Measurements from ENCODE around the gene SNRNP25. TPM values are rescaled to one million over a fixed set of nuclear protein-coding genes. Genes with fewer than 3 reads are reported as not detected.

The SNRNP25 gene
- total RNA-seq, 4 donors from 2014 or later: 22.0 to 33.6 (median 25.7) TPM

DNA sequence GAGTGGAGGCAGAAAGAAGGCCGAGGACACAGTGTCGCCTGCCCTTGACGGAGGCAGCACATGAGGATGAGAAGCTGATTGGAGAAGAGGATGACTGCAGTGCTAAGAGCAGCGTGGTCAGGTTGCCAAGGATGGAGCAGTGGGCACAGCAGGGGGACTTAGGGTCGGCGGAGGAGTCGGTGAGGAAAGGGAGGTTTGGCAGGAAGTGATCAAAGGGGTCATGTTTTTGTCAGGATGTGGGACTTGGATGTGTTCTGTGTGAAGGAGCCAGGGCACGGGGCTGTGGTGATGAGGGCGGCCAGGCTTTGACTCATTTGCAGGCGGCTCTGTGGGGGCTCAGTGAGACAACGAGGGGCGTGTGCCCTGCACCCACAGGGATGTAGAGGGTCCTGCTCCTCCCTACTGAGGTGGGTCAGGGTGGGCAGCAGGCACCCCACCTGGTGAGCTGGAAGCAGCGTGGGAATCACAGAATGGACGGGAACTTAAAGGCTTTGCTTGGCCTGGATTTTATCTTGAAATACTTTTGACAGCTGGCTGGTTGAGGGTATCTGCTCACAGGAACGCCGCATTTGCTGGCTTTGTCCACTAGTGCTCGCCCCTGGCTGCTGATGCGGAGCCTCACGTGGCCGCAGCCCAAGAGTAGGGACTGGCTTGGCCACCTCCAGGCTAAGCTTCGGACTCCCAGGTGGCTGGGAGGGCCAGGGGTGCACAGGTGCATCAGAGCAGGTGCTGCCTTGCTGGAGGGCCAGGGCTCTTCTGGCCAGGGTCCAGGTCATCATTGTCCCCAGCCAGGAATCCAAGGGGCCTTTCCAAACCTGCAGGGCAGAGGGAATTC, 30.4 kb downstream of the SNRNP25 start:
- Histone ChIP-seq H3K27me3 (no peaks in the 10 kb centered on the region), H3K27ac (replicated peaks in 1 of 4) (peak overlapping the region; percentile 34 to 71 (median 64)), H3K4me3 (no peak overlapping the region), H3K36me3 (peaks cover 14 to 82% (median 73%) of the 10 kb centered on the region in 4 donors), H3K4me1 (peaks cover 35 to 46% (median 42%) of the 10 kb centered on the region in 4 donors), H3K9me3 (no peaks in the 10 kb centered on the region)
- no peak for DNase-seq (ENCODE audit: extremely low spot score)
- TF ChIP-seq, protein P1, sequence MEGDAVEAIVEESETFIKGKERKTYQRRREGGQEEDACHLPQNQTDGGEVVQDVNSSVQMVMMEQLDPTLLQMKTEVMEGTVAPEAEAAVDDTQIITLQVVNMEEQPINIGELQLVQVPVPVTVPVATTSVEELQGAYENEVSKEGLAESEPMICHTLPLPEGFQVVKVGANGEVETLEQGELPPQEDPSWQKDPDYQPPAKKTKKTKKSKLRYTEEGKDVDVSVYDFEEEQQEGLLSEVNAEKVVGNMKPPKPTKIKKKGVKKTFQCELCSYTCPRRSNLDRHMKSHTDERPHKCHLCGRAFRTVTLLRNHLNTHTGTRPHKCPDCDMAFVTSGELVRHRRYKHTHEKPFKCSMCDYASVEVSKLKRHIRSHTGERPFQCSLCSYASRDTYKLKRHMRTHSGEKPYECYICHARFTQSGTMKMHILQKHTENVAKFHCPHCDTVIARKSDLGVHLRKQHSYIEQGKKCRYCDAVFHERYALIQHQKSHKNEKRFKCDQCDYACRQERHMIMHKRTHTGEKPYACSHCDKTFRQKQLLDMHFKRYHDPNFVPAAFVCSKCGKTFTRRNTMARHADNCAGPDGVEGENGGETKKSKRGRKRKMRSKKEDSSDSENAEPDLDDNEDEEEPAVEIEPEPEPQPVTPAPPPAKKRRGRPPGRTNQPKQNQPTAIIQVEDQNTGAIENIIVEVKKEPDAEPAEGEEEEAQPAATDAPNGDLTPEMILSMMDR (IDR thresholded peaks at IDR 0.05): no peak
- no peak for TF ChIP-seq POLR2A (IDR thresholded peaks at IDR 0.05; ENCODE audit: low read depth)
- no peak for TF ChIP-seq POLR2AphosphoS5 (IDR thresholded peaks at IDR 0.05)
- no peak for TF ChIP-seq EP300 (IDR thresholded peaks at IDR 0.05)
- WGBS: 57% methylated on average over 21 of the region's 21 CpGs
- intact Hi-C loops (cut with DNase I): no loop called here

DNA sequence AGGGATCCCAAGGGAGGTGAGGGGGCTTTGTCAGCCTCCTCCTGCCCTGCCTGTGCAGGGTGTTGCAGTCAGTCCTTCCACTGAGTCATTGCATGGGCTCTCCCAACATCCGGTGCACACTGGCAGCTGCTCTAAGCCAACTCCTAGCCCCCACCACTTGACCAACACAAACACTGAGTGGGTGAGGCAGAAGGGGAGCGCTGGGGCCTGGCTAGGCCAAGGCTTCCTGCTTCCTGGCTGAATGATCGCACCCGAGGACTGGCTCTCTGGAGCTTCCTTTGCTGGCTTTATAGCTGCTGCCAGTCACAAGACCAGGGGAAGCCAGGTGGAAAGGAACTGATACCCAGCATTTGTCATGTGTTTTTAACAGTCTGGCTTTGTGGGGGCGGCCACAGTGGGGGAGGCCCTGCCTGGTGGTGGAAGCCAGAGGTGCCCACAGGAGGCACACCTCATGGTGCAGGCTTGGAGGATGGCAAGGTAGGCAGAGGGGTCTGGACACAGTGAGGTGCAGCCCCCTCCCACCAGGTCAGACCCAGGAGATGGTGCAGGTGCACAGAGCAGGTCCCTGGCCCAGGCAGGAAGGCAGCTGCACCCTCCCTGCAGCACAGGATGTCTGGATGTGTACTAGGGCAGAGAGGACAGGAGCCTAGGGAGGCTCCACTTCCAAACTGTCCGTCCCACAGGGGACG, 31.2 kb downstream of the SNRNP25 start:
- Histone ChIP-seq H3K4me3 (no peak overlapping the region), H3K36me3 (peaks cover 23 to 84% (median 75%) of the 10 kb centered on the region in 4 donors)

DNA sequence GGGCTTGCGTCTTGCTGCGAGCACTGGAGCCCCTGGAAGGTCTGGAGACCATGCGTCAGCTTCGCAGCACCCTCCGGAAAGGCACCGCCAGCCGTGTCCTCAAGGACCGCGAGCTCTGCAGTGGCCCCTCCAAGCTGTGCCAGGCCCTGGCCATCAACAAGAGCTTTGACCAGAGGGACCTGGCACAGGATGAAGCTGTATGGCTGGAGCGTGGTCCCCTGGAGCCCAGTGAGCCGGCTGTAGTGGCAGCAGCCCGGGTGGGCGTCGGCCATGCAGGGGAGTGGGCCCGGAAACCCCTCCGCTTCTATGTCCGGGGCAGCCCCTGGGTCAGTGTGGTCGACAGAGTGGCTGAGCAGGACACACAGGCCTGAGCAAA, 31.8 kb downstream of the SNRNP25 start:
- Histone ChIP-seq H3K4me3 (no peak overlapping the region), H3K36me3 (peaks cover 27 to 84% (median 76%) of the 10 kb centered on the region in 4 donors), H3K27ac (replicated peaks in 1 of 4) (peak overlapping the region; percentile 34 to 71 (median 64)), H3K27me3 (no peaks in the 10 kb centered on the region), H3K9me3 (no peaks in the 10 kb centered on the region), H3K4me1 (peaks cover 26 to 36% (median 30%) of the 10 kb centered on the region in 4 donors)
- TF ChIP-seq POLR2A (IDR thresholded peaks at IDR 0.05; ENCODE audit: low read depth): no peak
- no peak for TF ChIP-seq EP300 (IDR thresholded peaks at IDR 0.05)
- no peak for TF ChIP-seq POLR2AphosphoS5 (IDR thresholded peaks at IDR 0.05)
- TF ChIP-seq, protein P1 (IDR thresholded peaks at IDR 0.05): no peak
- intact Hi-C loops (cut with DNase I): no loop called here
- 76% methylated on average over 17 of the region's 18 CpGs for WGBS
- DNase-seq (ENCODE audit: extremely low spot score): no peak

More for the DNA sequence above, 31.2 kb downstream of the SNRNP25 start:
- Histone ChIP-seq H3K27ac (replicated peaks in 1 of 4) (peak overlapping the region; percentile 34 to 71 (median 64)), H3K27me3 (no peaks in the 10 kb centered on the region), H3K4me1 (peaks cover 27 to 38% (median 33%) of the 10 kb centered on the region in 4 donors), H3K9me3 (no peaks in the 10 kb centered on the region)
- WGBS: 25% methylated on average over 2 of the region's 7 CpGs
- DNase-seq (ENCODE audit: extremely low spot score): no peak
- intact Hi-C loops (cut with DNase I): no loop called here
- TF ChIP-seq EP300 (IDR thresholded peaks at IDR 0.05) (no peak), POLR2AphosphoS5 (IDR thresholded peaks at IDR 0.05) (peak; percentile 58 to 65)

DNA sequence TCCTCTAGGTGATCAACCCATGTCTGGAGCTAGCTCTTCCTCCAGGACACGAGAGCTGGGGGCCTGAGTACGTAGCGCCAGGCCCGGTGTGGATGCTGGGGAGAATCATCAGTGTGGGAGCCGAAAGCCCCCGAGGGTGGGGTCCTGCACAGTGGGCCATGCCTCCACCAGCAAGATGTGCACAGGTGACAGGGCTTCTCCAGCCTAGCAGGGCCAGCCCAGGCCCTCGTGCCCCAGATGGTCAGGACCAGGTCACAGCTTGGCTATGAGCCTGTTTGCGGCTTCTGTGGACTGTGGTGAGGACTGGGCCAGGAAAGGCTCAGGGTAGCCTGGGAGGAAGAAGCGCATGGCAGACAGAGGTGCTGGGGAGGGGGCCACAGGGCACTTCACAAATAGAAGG, 32.2 kb downstream of the SNRNP25 start:
- no peak for DNase-seq (ENCODE audit: extremely low spot score)
- TF ChIP-seq, protein P1 (IDR thresholded peaks at IDR 0.05): no peak
- no peak for TF ChIP-seq POLR2AphosphoS5 (IDR thresholded peaks at IDR 0.05)
- no peak for TF ChIP-seq POLR2A (IDR thresholded peaks at IDR 0.05; ENCODE audit: low read depth)
- TF ChIP-seq EP300 (IDR thresholded peaks at IDR 0.05): no peak
- H3K9me3 ChIP-seq: no peaks in the 10 kb centered on the region
- intact Hi-C loops (cut with DNase I): no loop called here
- peaks cover 27 to 85% (median 74%) of the 10 kb centered on the region in 4 donors for H3K36me3 ChIP-seq
- peaks cover 26 to 36% (median 30%) of the 10 kb centered on the region in 4 donors for H3K4me1 ChIP-seq
- no peaks in the 10 kb centered on the region for H3K27me3 ChIP-seq
- peak overlapping the region in 2 of 4 donors; percentile 68 to 71 for H3K27ac ChIP-seq (replicated peaks in 1 of 4)
- H3K4me3 ChIP-seq: no peak overlapping the region
- WGBS: 89% methylated on average over 9 of the region's 9 CpGs

DNA sequence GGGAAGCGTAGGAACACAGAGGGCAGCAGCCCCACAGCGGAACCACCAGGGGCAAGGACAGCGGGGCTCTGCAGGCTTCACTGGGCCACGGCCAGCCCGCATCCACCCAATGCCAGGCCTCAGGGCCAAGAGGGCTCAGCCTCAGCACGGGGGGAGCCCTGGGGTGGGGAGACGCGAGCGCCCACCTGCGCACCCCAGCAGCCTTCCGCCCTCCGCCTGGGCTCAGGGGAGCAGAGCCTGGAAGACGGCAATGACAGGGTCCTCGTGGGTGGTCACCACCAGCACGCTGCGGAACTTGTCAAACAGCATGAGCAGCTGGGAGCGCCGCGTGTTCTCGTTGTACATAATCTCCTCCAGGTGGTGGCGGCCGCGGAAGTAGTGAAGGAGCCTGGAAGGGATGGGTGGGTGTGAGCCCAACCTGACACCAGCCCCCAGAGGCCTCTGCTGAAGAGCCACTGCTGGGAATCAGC, 32.9 kb downstream of the SNRNP25 start:
- WGBS: 89% methylated on average over 16 of the region's 23 CpGs
- H3K27ac ChIP-seq (replicated peaks in 1 of 4): peak overlapping the region in 1 of 4 donors; percentile 71
- no peaks in the 10 kb centered on the region for H3K27me3 ChIP-seq
- peaks cover 27 to 79% (median 69%) of the 10 kb centered on the region in 4 donors for H3K36me3 ChIP-seq
- DNase-seq (ENCODE audit: extremely low spot score): no peak
- no peak overlapping the region for H3K4me3 ChIP-seq
- no peaks in the 10 kb centered on the region for H3K9me3 ChIP-seq
- no peak for TF ChIP-seq POLR2AphosphoS5 (IDR thresholded peaks at IDR 0.05)
- TF ChIP-seq POLR2A (IDR thresholded peaks at IDR 0.05; ENCODE audit: low read depth): no peak
- no peak for TF ChIP-seq EP300 (IDR thresholded peaks at IDR 0.05)
- TF ChIP-seq, protein P1 (IDR thresholded peaks at IDR 0.05): no peak
- intact Hi-C loops (cut with DNase I): no loop called here
- H3K4me1 ChIP-seq: peaks cover 30 to 40% (median 35%) of the 10 kb centered on the region in 4 donors

Measured in esophagus muscularis mucosa (tissue), 4 donors.